SJSA1 (cell line): ENCODE measurements around the gene STARD7. TPM values are rescaled to one million over a fixed set of nuclear protein-coding genes. Genes with fewer than 3 reads are reported as not detected.

Experiments used
- DNase-seq, 2 experiments: peaks; one replicate each; pipeline ENCODE4 v3.0.0-alpha.2; 2015 to 2020; ENCODE audit warnings: low spot score in 2 of 2, low read depth in 1 of 2
- H3K27ac ChIP-seq: fragments of 250-450 bp; sonication (Bioruptor Pico); 2 replicates; pipeline ENCODE4 v1.5.1; 2020; ENCODE audit warnings: mild to moderate bottlenecking, moderate library complexity
- H3K27me3 ChIP-seq: fragments of 250-450 bp; sonication (Bioruptor Pico); replicated peaks from 2 replicates; pipeline ENCODE4 v1.5.1; 2020; ENCODE audit warnings: mild to moderate bottlenecking, moderate library complexity
- H3K36me3 ChIP-seq: fragments of 250-450 bp; sonication (Bioruptor Pico); 2 replicates; pipeline ENCODE4 v1.5.1; 2020; ENCODE audit warnings: mild to moderate bottlenecking
- H3K4me1 ChIP-seq: fragments of 250-450 bp; sonication (Bioruptor Pico); replicated peaks from 2 replicates; pipeline ENCODE4 v1.6.1; 2021; ENCODE audit warnings: mild to moderate bottlenecking
- H3K4me3 ChIP-seq: fragments of 250-450 bp; sonication (Bioruptor Pico); 2 replicates; pipeline ENCODE4 v1.5.1; 2020; ENCODE audit warnings: mild to moderate bottlenecking
- H3K9me3 ChIP-seq: fragments of 250-450 bp; sonication (Bioruptor Pico); replicated peaks from 2 replicates; pipeline ENCODE4 v1.5.1; 2020; ENCODE audit warnings: mild to moderate bottlenecking
- total RNA-seq: library from RNA; depleted of rRNA; stranded (reverse); fragments of >200 nt; shearing (Covaris generic); gene quantifications from 2 replicates; pipeline ENCODE4 v1.2.3, GENCODE V29; 2014

STARD7 gene
- total RNA-seq, 1 experiment from 2014 or later = 188 TPM

- Histone ChIP-seq H3K27me3 (peaks cover 3% of the 10 kb centered on the region; the same call in 1 of the 2 replicates), H3K9me3 (no peaks in the 10 kb centered on the region), H3K4me3 (no peak overlapping the region), H3K4me1 (0 out of 2 replicates have a peak, but pooled peaks cover 5% of the 10 kb centered on the region), H3K27ac (no peak overlapping the region), H3K36me3 (no peaks in the 10 kb centered on the region)
- peak in 1 of 2 experiments; percentile 36 for DNase-seq
Measured at GRCh38 chr2:96158554-96158940, 50.1 kb downstream of the STARD7 start.

GRCh38 chr2:96157649-96158553, 50.7 kb downstream of the STARD7 start:
- H3K4me3 ChIP-seq = no peak overlapping the region
- no peaks in the 10 kb centered on the region for H3K9me3 ChIP-seq
- H3K27me3 ChIP-seq = peaks cover 3% of the 10 kb centered on the region; the same call in 1 of the 2 replicates
- DNase-seq = peak in 1 of 2 experiments; percentile 25
- H3K27ac ChIP-seq = no peak overlapping the region
- H3K4me1 ChIP-seq = 0 out of 2 replicates have a peak, but pooled peaks cover 5% of the 10 kb centered on the region
- H3K36me3 ChIP-seq = no peaks in the 10 kb centered on the region

- peaks cover 3% of the 10 kb centered on the region; the same call in 1 of the 2 replicates for H3K27me3 ChIP-seq
- no peak for DNase-seq
- H3K9me3 ChIP-seq = no peaks in the 10 kb centered on the region
- no peak overlapping the region for H3K4me3 ChIP-seq
- 0 out of 2 replicates have a peak, but pooled peaks cover 5% of the 10 kb centered on the region for H3K4me1 ChIP-seq
- H3K36me3 ChIP-seq = no peaks in the 10 kb centered on the region
- no peak overlapping the region for H3K27ac ChIP-seq
Measured at GRCh38 chr2:96156926-96157648, 51.5 kb downstream of the STARD7 start.

- peaks cover 3% of the 10 kb centered on the region; the same call in 1 of the 2 replicates for H3K27me3 ChIP-seq
- H3K4me1 ChIP-seq = no peaks in the 10 kb centered on the region
- no peaks in the 10 kb centered on the region for H3K36me3 ChIP-seq
- DNase-seq = no peak
- H3K27ac ChIP-seq = no peak overlapping the region
- no peaks in the 10 kb centered on the region for H3K9me3 ChIP-seq
- H3K4me3 ChIP-seq = no peak overlapping the region
Measured at GRCh38 chr2:96156011-96156820, 52.4 kb downstream of the STARD7 start.

GRCh38 chr2:96154506-96155380, 53.9 kb downstream of the STARD7 start:
- no peak overlapping the region for H3K4me3 ChIP-seq
- no peaks in the 10 kb centered on the region for H3K36me3 ChIP-seq
- no peak overlapping the region for H3K27ac ChIP-seq
- no peaks in the 10 kb centered on the region for H3K4me1 ChIP-seq
- DNase-seq = no peak
- H3K9me3 ChIP-seq = no peaks in the 10 kb centered on the region
- 0 out of 2 replicates have a peak, but pooled peaks cover 3% of the 10 kb centered on the region for H3K27me3 ChIP-seq

GRCh38 chr2:96153991-96154431, 54.6 kb downstream of the STARD7 start:
- no peak for DNase-seq
- H3K27ac ChIP-seq = no peak overlapping the region
- H3K9me3 ChIP-seq = no peaks in the 10 kb centered on the region
- H3K4me3 ChIP-seq = no peak overlapping the region
- 0 out of 2 replicates have a peak, but pooled peaks cover 3% of the 10 kb centered on the region for H3K27me3 ChIP-seq
- peaks cover 3% of the 10 kb centered on the region for H3K4me1 ChIP-seq
- H3K36me3 ChIP-seq = no peaks in the 10 kb centered on the region

- peaks cover 10% of the 10 kb centered on the region for H3K4me1 ChIP-seq
- DNase-seq = no peak
- H3K4me3 ChIP-seq = no peak overlapping the region
- no peaks in the 10 kb centered on the region for H3K9me3 ChIP-seq
- H3K27ac ChIP-seq = no peak overlapping the region
- no peaks in the 10 kb centered on the region for H3K36me3 ChIP-seq
- 0 out of 2 replicates have a peak, but pooled peaks cover 2% of the 10 kb centered on the region for H3K27me3 ChIP-seq
Measured at GRCh38 chr2:96153291-96153713, 55.3 kb downstream of the STARD7 start.

- Histone ChIP-seq H3K4me1 (peaks cover 18% of the 10 kb centered on the region), H3K27me3 (no peaks in the 10 kb centered on the region), H3K27ac (no peak overlapping the region), H3K9me3 (no peaks in the 10 kb centered on the region), H3K4me3 (no peak overlapping the region), H3K36me3 (no peaks in the 10 kb centered on the region)
- no peak for DNase-seq
Measured at GRCh38 chr2:96152304-96153161, 56.1 kb downstream of the STARD7 start.

- no peak for DNase-seq
- no peaks in the 10 kb centered on the region for H3K27me3 ChIP-seq
- no peaks in the 10 kb centered on the region for H3K9me3 ChIP-seq
- peaks cover 26% of the 10 kb centered on the region for H3K4me1 ChIP-seq
- no peak overlapping the region for H3K27ac ChIP-seq
- no peaks in the 10 kb centered on the region for H3K36me3 ChIP-seq
- no peak overlapping the region for H3K4me3 ChIP-seq
Measured at GRCh38 chr2:96151595-96152303, 56.9 kb downstream of the STARD7 start.

GRCh38 chr2:96150791-96151594, 57.6 kb downstream of the STARD7 start:
- Histone ChIP-seq H3K27ac (no peak overlapping the region), H3K36me3 (no peaks in the 10 kb centered on the region), H3K4me1 (peaks cover 30% of the 10 kb centered on the region), H3K4me3 (no peak overlapping the region), H3K27me3 (no peaks in the 10 kb centered on the region), H3K9me3 (no peaks in the 10 kb centered on the region)
- no peak for DNase-seq
